WTC11 (cell line): ENCODE results near the gene COBLL1.

Experiments
- CTCF ChIP-seq: fragments of 200-600 bp; IDR thresholded peaks from 2 replicates; pipeline ENCODE4 v1.8.0; 2022; ENCODE audit warnings: antibody characterized with exemption
- ETV6 ChIP-seq: sonication (generic); formaldehyde crosslinking; IDR thresholded peaks from 2 replicates; pipeline ENCODE4 v1.8.1; 2022; ENCODE audit warnings: mild to moderate bottlenecking, missing genetic modification reagents
- SMAD3 ChIP-seq: sonication (generic); formaldehyde crosslinking; IDR thresholded peaks from 2 replicates; pipeline ENCODE4 v1.8.0; 2022; ENCODE audit warnings: missing genetic modification reagents, mild to moderate bottlenecking, borderline replicate concordance
- ZNF416 ChIP-seq: fragments of 250-450 bp; sonication (Bioruptor Pico); IDR thresholded peaks from 2 replicates; pipeline ENCODE4 v1.9.0; 2021; ENCODE audit warnings: mild to moderate bottlenecking, inconsistent platforms
- TF ChIP-seq, protein P1 (sequence below): sonication (generic); formaldehyde crosslinking; IDR thresholded peaks from 2 replicates; pipeline ENCODE4 v1.8.1; 2023; ENCODE audit warnings: mild to moderate bottlenecking, missing genetic modification reagents, moderate library complexity
- TF ChIP-seq, protein P2 (sequence below): fragments of 250-450 bp; sonication (Bioruptor Pico); IDR thresholded peaks from 2 replicates; pipeline ENCODE4 v1.9.0; 2021; ENCODE audit warnings: mild to moderate bottlenecking
- TF ChIP-seq, protein P3 (sequence below): sonication (generic); formaldehyde crosslinking; conservative IDR thresholded peaks from 2 replicates; pipeline ENCODE4 v1.8.1; 2023; ENCODE audit warnings: mild to moderate bottlenecking, low read depth, missing genetic modification reagents, moderate library complexity

- TF ChIP-seq ETV6 (CRISPR knock-in tag) (no peak), SMAD3 (CRISPR knock-in tag) (no peak), CTCF (no peak), ZNF416 (CRISPR knock-in tag) (no peak)
- TF ChIP-seq, protein P1, sequence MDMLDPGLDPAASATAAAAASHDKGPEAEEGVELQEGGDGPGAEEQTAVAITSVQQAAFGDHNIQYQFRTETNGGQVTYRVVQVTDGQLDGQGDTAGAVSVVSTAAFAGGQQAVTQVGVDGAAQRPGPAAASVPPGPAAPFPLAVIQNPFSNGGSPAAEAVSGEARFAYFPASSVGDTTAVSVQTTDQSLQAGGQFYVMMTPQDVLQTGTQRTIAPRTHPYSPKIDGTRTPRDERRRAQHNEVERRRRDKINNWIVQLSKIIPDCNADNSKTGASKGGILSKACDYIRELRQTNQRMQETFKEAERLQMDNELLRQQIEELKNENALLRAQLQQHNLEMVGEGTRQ (CRISPR knock-in tag): no peak
- TF ChIP-seq, protein P2, sequence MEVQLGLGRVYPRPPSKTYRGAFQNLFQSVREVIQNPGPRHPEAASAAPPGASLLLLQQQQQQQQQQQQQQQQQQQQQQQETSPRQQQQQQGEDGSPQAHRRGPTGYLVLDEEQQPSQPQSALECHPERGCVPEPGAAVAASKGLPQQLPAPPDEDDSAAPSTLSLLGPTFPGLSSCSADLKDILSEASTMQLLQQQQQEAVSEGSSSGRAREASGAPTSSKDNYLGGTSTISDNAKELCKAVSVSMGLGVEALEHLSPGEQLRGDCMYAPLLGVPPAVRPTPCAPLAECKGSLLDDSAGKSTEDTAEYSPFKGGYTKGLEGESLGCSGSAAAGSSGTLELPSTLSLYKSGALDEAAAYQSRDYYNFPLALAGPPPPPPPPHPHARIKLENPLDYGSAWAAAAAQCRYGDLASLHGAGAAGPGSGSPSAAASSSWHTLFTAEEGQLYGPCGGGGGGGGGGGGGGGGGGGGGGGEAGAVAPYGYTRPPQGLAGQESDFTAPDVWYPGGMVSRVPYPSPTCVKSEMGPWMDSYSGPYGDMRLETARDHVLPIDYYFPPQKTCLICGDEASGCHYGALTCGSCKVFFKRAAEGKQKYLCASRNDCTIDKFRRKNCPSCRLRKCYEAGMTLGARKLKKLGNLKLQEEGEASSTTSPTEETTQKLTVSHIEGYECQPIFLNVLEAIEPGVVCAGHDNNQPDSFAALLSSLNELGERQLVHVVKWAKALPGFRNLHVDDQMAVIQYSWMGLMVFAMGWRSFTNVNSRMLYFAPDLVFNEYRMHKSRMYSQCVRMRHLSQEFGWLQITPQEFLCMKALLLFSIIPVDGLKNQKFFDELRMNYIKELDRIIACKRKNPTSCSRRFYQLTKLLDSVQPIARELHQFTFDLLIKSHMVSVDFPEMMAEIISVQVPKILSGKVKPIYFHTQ (CRISPR knock-in tag): no peak
- TF ChIP-seq, protein P3, sequence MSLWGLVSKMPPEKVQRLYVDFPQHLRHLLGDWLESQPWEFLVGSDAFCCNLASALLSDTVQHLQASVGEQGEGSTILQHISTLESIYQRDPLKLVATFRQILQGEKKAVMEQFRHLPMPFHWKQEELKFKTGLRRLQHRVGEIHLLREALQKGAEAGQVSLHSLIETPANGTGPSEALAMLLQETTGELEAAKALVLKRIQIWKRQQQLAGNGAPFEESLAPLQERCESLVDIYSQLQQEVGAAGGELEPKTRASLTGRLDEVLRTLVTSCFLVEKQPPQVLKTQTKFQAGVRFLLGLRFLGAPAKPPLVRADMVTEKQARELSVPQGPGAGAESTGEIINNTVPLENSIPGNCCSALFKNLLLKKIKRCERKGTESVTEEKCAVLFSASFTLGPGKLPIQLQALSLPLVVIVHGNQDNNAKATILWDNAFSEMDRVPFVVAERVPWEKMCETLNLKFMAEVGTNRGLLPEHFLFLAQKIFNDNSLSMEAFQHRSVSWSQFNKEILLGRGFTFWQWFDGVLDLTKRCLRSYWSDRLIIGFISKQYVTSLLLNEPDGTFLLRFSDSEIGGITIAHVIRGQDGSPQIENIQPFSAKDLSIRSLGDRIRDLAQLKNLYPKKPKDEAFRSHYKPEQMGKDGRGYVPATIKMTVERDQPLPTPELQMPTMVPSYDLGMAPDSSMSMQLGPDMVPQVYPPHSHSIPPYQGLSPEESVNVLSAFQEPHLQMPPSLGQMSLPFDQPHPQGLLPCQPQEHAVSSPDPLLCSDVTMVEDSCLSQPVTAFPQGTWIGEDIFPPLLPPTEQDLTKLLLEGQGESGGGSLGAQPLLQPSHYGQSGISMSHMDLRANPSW: no peak
Measured at GRCh38 chr2:164837807-164838206, 3.8 kb downstream of the COBLL1 start.
